GM06990 (cell line): ENCODE data around the gene GNLY.

Source experiments
- DNase-seq: peaks from one replicate; pipeline ENCODE4 v3.0.0-alpha.2; 2011; ENCODE audit not compliant: insufficient read length; ENCODE audit errors: extremely low read depth
- H3K27me3 ChIP-seq: replicated peaks from 2 replicates; pipeline ENCODE4 v1.6.0; 2011; ENCODE audit warnings: low read length; ENCODE audit not compliant: control insufficient read depth, insufficient read depth
- H3K36me3 ChIP-seq: 2 replicates; pipeline ENCODE4 v1.5.1; 2011; ENCODE audit warnings: low read length; ENCODE audit not compliant: control insufficient read depth, insufficient read depth
- H3K4me3 ChIP-seq: replicated peaks from 2 replicates; pipeline ENCODE4 v1.5.1; 2011; ENCODE audit warnings: low read depth, mild to moderate bottlenecking, control low read depth, low read length
- CTCF ChIP-seq: IDR thresholded peaks from 2 replicates; pipeline ENCODE4 v1.5.1; 2011; ENCODE audit warnings: low read length, control low read depth, mild to moderate bottlenecking, inconsistent platforms; ENCODE audit not compliant: insufficient read depth, poor library complexity, severe bottlenecking

GNLY gene

GRCh38 chr2:85661139-85661858 is 32.9 kb upstream of the GNLY start:
- no peaks in the 10 kb centered on the region; the same call in none of the 2 replicates for H3K36me3 ChIP-seq
- TF ChIP-seq CTCF: no peak
- H3K27me3 ChIP-seq: no peaks in the 10 kb centered on the region
- no peak overlapping the region for H3K4me3 ChIP-seq
- DNase-seq: no peak

GRCh38 chr2:85662899-85663593 is 31.1 kb upstream of the GNLY start:
- TF ChIP-seq CTCF: no peak
- no peaks in the 10 kb centered on the region; the same call in none of the 2 replicates for H3K36me3 ChIP-seq
- no peaks in the 10 kb centered on the region for H3K27me3 ChIP-seq
- DNase-seq: no peak
- no peak overlapping the region for H3K4me3 ChIP-seq

GRCh38 chr2:85663594-85664565 is 30.3 kb upstream of the GNLY start:
- no peak for TF ChIP-seq CTCF
- Histone ChIP-seq H3K27me3 (no peaks in the 10 kb centered on the region), H3K36me3 (no peaks in the 10 kb centered on the region), H3K4me3 (no peak overlapping the region)
- DNase-seq: no peak

GRCh38 chr2:85665264-85665937 is 28.8 kb upstream of the GNLY start:
- Histone ChIP-seq H3K4me3 (no peak overlapping the region), H3K36me3 (no peaks in the 10 kb centered on the region), H3K27me3 (no peaks in the 10 kb centered on the region)
- DNase-seq: no peak
- no peak for TF ChIP-seq CTCF

GRCh38 chr2:85666016-85666415 is 28.1 kb upstream of the GNLY start:
- H3K4me3 ChIP-seq: no peak overlapping the region
- no peak for DNase-seq
- H3K27me3 ChIP-seq: no peaks in the 10 kb centered on the region
- no peaks in the 10 kb centered on the region for H3K36me3 ChIP-seq
- TF ChIP-seq CTCF: no peak
